Activated B cell treated with CpG ODN at 0.5 μM for 24 hours (primary cell): ENCODE measurements around the gene CACNG6. TPM values are rescaled to one million over a fixed set of nuclear protein-coding genes. Genes with fewer than 3 reads are reported as not detected.

Experiments used
- ATAC-seq: fragments of 200-7000 bp; cut with Tn5 transposase; one replicate; pipeline ENCODE4 v1.10.0; 2021; ENCODE audit warnings: low read depth, mild to moderate bottlenecking, moderate library complexity
- CTCF ChIA-PET: fragments of 350-600 bp; sonication (Branson Sonifier 250); formaldehyde crosslinking; loops from one replicate; lab custom pipeline; 2021; ENCODE audit warnings: antibody characterized with exemption; lab: Charles Lee
- POLR2A ChIA-PET: fragments of 350-600 bp; sonication (Branson Sonifier 250); formaldehyde crosslinking; loops from one replicate; lab custom pipeline; 2021; ENCODE audit warnings: antibody characterized with exemption; lab: Charles Lee
- DNase-seq: peaks from one replicate; pipeline ENCODE4 v3.0.0; 2022
- H3K27ac Mint-ChIP-seq: one replicate; pipeline ENCODE4 v1.8.0; 2020; ENCODE audit warnings: mixed read lengths
- H3K27me3 Mint-ChIP-seq: one replicate; pipeline ENCODE4 v1.8.0; 2021; ENCODE audit warnings: mixed read lengths
- H3K36me3 Mint-ChIP-seq: one replicate; pipeline ENCODE4 v1.8.0; 2021; ENCODE audit warnings: low read depth, mixed read lengths
- H3K4me1 Mint-ChIP-seq: one replicate; pipeline ENCODE4 v1.8.0; 2021; ENCODE audit warnings: mixed read lengths
- H3K4me3 Mint-ChIP-seq: one replicate; pipeline ENCODE4 v1.8.0; 2020; ENCODE audit warnings: mild to moderate bottlenecking, mixed read lengths
- H3K9me3 Mint-ChIP-seq: one replicate; pipeline ENCODE4 v1.8.0; 2020; ENCODE audit warnings: mixed read lengths
- CTCF ChIP-seq: fragments of 200-600 bp; IDR thresholded peaks from one replicate; pipeline ENCODE4 v1.8.0; 2022; ENCODE audit warnings: antibody characterized with exemption, mild to moderate bottlenecking
- intact Hi-C: fragments of 100-400 bp; cut with micrococcal nuclease; formaldehyde crosslinking; loops from one replicate; pipeline ENCODE4 v1.15.1; 2024
- total RNA-seq: library from RNA; stranded (reverse); gene quantifications from 2 replicates; pipeline ENCODE4 v1.2.3, GENCODE V29; 2022

The CACNG6 gene
- total RNA-seq, 1 donor from 2014 or later, result not detected

DNA sequence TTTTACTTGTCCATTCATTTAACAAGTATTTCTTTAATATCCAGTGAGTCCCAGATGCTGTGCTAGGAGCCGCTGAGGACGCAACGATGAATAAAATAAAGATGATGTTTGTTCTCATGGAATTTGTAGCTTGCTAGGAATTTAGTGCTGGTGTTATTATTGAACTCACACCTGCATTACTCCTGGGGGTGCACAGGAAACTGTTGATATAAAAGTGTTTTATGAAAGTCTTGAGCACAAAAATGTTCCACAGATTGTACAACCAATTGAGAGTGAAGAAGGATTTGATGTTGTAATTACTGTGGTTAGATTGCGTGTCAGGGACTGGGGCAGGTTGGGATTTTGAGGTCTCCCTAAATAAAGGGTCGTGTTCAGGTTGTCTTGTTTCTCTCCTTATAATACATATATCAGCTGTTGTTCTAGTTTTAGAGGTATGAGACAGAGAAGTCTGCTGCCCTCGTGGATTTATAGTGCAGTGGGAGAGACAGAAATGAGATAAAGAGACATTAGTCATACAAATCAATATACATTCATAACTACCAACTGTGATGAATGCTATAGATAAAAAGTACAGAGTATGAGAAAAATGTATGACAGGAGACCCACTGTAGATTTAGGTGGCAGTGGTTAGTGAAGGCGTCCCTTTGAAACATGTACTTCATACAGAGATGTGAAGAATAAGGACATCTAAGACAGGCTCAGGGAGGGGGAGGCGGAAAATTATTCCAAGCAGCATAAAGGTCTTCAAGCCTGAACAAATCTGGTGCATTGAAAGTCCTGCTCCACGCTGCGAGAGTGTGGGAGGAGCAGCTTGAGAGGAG, 11.3 kb downstream of the CACNG6 start:
- CTCF ChIA-PET, result no interaction called here
- intact Hi-C loops, result no loop called here
- DNase-seq (no peak), ATAC-seq (no peak)
- Mint-ChIP-seq H3K9me3 (no peaks in the 10 kb centered on the region), H3K4me3 (no peak overlapping the region), H3K36me3 (no peaks in the 10 kb centered on the region), H3K27me3 (peaks cover 12% of the 10 kb centered on the region), H3K27ac (no peak overlapping the region), H3K4me1 (no peaks in the 10 kb centered on the region)
- TF ChIP-seq CTCF, result no peak
- POLR2A ChIA-PET, result no interaction called here

DNA sequence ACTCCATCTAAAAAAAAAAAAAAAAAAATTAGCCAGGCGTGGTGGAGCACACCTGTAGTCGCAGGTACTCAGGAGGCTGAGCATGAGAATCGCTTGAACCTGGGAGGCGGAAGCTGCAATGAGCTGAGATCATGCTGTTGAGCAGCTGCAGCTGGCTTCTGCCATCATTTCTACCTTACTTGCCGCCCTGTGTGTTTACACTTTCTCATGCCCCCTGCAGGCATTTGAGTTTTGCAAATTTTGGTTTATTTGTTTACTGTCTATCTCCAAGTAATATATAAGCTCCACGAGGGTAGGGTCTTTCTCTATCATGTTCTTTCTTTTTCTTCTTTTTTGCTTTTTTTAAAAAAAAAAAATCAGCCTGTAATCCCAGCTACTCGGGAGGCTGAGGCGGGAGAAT, 18.0 kb downstream of the CACNG6 start:
- no peak for TF ChIP-seq CTCF
- POLR2A ChIA-PET, result no interaction called here
- Mint-ChIP-seq H3K36me3 (no peaks in the 10 kb centered on the region), H3K27me3 (peaks cover 8% of the 10 kb centered on the region), H3K27ac (no peak overlapping the region), H3K4me1 (no peaks in the 10 kb centered on the region), H3K4me3 (no peak overlapping the region), H3K9me3 (peaks cover 3% of the 10 kb centered on the region)
- CTCF ChIA-PET, result no interaction called here
- ATAC-seq (no peak), DNase-seq (no peak)
- intact Hi-C loops, result no loop called here

- intact Hi-C loops, result no loop called here
- H3K27ac Mint-ChIP-seq, result no peak overlapping the region
- H3K9me3 Mint-ChIP-seq, result peaks cover 3% of the 10 kb centered on the region
- DNase-seq (no peak), ATAC-seq (no peak)
- CTCF ChIA-PET, result no interaction called here
- no peak overlapping the region for H3K4me3 Mint-ChIP-seq
- POLR2A ChIA-PET, result no interaction called here
- no peak for TF ChIP-seq CTCF
- peaks cover 8% of the 10 kb centered on the region for H3K27me3 Mint-ChIP-seq
- H3K4me1 Mint-ChIP-seq, result no peaks in the 10 kb centered on the region
- no peaks in the 10 kb centered on the region for H3K36me3 Mint-ChIP-seq
Measured at GRCh38 chr19:54010474-54010873, 19.0 kb downstream of the CACNG6 start.

DNA sequence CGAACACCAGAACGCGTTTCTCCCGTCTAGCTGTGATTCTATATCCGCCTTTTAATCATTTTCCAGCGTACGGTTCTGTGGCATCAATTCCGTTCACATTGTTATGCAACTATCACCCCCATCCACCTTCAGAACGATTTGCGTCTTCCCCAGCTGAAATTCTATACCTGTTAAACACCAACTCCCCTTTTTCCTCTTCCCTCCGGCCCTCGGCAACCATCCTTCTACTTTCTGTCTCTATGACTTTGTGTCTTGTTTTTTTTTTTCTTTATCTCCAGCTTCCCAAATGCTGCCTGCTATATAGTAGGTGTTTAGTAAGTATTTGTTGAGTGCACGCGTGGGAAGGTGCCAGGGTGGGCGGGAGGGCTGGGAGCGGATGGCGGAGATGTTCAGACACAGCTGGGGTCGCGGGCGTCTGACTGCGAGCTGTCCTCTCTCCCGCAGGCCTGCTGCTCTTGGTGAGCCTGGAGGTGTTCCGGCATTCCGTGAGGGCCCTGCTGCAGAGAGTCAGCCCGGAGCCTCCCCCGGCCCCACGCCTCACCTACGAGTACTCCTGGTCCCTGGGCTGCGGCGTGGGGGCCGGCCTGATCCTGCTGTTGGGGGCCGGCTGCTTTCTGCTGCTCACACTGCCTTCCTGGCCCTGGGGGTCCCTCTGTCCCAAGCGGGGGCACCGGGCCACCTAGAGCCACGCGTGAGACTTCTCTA, 20.2 kb downstream of the CACNG6 start:
- Mint-ChIP-seq H3K4me3 (no peak overlapping the region), H3K9me3 (peaks cover 3% of the 10 kb centered on the region), H3K27ac (no peak overlapping the region), H3K27me3 (peaks cover 8% of the 10 kb centered on the region), H3K4me1 (no peaks in the 10 kb centered on the region), H3K36me3 (no peaks in the 10 kb centered on the region)
- intact Hi-C loops, result no loop called here
- no peak for TF ChIP-seq CTCF
- CTCF ChIA-PET, result no interaction called here
- POLR2A ChIA-PET, result no interaction called here
- DNase-seq (no peak), ATAC-seq (no peak)

DNA sequence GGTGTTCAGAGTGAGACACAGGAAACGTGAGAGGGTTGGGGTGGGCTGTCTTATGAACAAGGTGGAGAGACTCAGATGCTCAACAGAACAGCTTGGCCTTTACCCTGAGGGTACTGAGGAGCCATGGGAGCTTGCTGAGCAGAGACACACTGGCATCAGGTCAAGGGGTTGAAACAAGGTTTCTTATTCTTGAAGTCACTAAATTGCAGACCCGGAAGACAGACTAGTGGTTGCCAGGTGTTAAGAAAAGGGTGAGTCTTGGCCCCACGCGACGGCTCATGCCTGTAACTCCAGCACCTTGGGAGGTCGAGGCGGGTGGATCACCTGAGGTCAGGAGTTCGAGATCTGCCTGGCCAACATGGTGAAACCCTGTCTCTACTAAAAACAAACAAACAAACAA, 22.4 kb downstream of the CACNG6 start:
- Mint-ChIP-seq H3K36me3 (no peaks in the 10 kb centered on the region), H3K27ac (no peak overlapping the region), H3K9me3 (peaks cover 3% of the 10 kb centered on the region), H3K4me1 (no peaks in the 10 kb centered on the region), H3K27me3 (peaks cover 7% of the 10 kb centered on the region), H3K4me3 (no peak overlapping the region)
- no peak for TF ChIP-seq CTCF
- ATAC-seq (no peak), DNase-seq (no peak)
- intact Hi-C loops, result no loop called here
- ChIA-PET POLR2A (no interaction called here), CTCF (no interaction called here)
